SK-N-SH (cell line): ENCODE data around the gene RAB17. TPM values are rescaled to one million over a fixed set of nuclear protein-coding genes. Genes with fewer than 3 reads are reported as not detected.

Experiments used
- CTCF ChIA-PET: fragments of 300-600, 350-600 bp; formaldehyde crosslinking; extraction: SDS; loops from one replicate; lab custom pipeline; 2021; lab: Yijun Ruan, JAX
- POLR2A ChIA-PET: fragments of 350-600 bp; sonication (Branson Sonifier 250); formaldehyde crosslinking; extraction: SDS; loops from one replicate; lab custom pipeline; 2020; ENCODE audit warnings: antibody characterized with exemption, inconsistent platforms; lab: Yijun Ruan, JAX
- DNase-seq: peaks from one replicate; pipeline ENCODE4 v3.0.0; 2012
- H2AFZ ChIP-seq: fragments of 200-600 bp; sonication (generic); 2 replicates; pipeline ENCODE4 v1.8.1; 2016; ENCODE audit warnings: antibody characterized with exemption, mild to moderate bottlenecking, low read depth
- H3F3A ChIP-seq: fragments of 200-600 bp; sonication (generic); replicated peaks from 2 replicates; pipeline ENCODE3; 2016; ENCODE audit warnings: antibody characterized with exemption, mild to moderate bottlenecking; ENCODE audit not compliant: insufficient read depth
- H3K27ac ChIP-seq, 2 experiments: fragments of 200-500 bp in 1 of 2; fragments of 200-600 bp in 1 of 2; sonication (Bioruptor generic) in 1 of 2; sonication (generic), shearing (Covaris generic) in 1 of 2; 2 replicates each; pipeline versions ENCODE4 v1.5.1 to v1.6.1; 2014 to 2016; ENCODE audit warnings: low read depth in 2 of 2, inconsistent platforms in 1 of 2, low read length in 1 of 2, mild to moderate bottlenecking in 1 of 2, mixed read lengths in 1 of 2
- H3K27me3 ChIP-seq: fragments of 200-600 bp; sonication (generic), shearing (Covaris generic); 2 replicates; pipeline ENCODE4 v1.6.1; 2016; ENCODE audit warnings: mixed run types; ENCODE audit not compliant: insufficient read depth
- H3K36me3 ChIP-seq, 2 experiments: fragments of 200-500 bp in 1 of 2; fragments of 200-600 bp in 1 of 2; sonication (Bioruptor generic) in 1 of 2; sonication (generic) in 1 of 2; replicated peaks in 1 of 2; 2 replicates each; pipeline versions ENCODE3 to v1.5.1; 2014 to 2016; ENCODE audit warnings: low read length in 1 of 2, mild to moderate bottlenecking in 1 of 2; ENCODE audit not compliant: insufficient read depth in 2 of 2, control insufficient read depth in 1 of 2
- H3K4me1 ChIP-seq, 2 experiments: fragments of 200-500 bp in 1 of 2; fragments of 200-600 bp in 1 of 2; sonication (Bioruptor generic) in 1 of 2; sonication (generic), shearing (Covaris generic) in 1 of 2; 2 replicates each; pipeline versions ENCODE4 v1.5.1 to v1.6.1; 2014 to 2016; ENCODE audit warnings: low read depth in 1 of 2, low read length in 1 of 2, mixed run types in 1 of 2; ENCODE audit not compliant: insufficient read depth in 2 of 2, control insufficient read depth in 1 of 2
- H3K4me2 ChIP-seq: fragments of 200-600 bp; sonication (generic), shearing (Covaris generic); 2 replicates; pipeline ENCODE4 v1.6.1; 2017; ENCODE audit warnings: mixed run types
- H3K4me3 ChIP-seq, 2 experiments: fragments of 200-500 bp in 1 of 2; fragments of 200-600 bp in 1 of 2; sonication (Bioruptor generic) in 1 of 2; sonication (generic), shearing (Covaris generic) in 1 of 2; 2 replicates each; pipeline versions ENCODE4 v1.5.1 to v1.8.1; 2014 to 2016; ENCODE audit warnings: low read depth in 2 of 2, inconsistent platforms in 1 of 2, low read length in 1 of 2, mild to moderate bottlenecking in 1 of 2, mixed read lengths in 1 of 2, moderate library complexity in 1 of 2
- H3K79me2 ChIP-seq: fragments of 200-600 bp; sonication (generic); 2 replicates; pipeline ENCODE4 v1.8.1; 2017; ENCODE audit warnings: mild to moderate bottlenecking; ENCODE audit not compliant: insufficient read depth
- H3K9ac ChIP-seq: fragments of 200-600 bp; sonication (generic); 2 replicates; pipeline ENCODE4 v1.6.1; 2017; ENCODE audit warnings: mixed run types
- H3K9me2 ChIP-seq: fragments of 200-600 bp; sonication (generic); 2 replicates; pipeline ENCODE4 v1.6.1; 2017; ENCODE audit warnings: mixed run types
- H3K9me3 ChIP-seq: fragments of 200-600 bp; sonication (generic); 2 replicates; pipeline ENCODE4 v1.6.1; 2017; ENCODE audit warnings: mixed run types, mild to moderate bottlenecking, moderate library complexity
- H4K20me1 ChIP-seq: fragments of 200-600 bp; sonication (generic); 2 replicates; pipeline ENCODE4 v1.6.1; 2017; ENCODE audit warnings: mild to moderate bottlenecking, mixed run types; ENCODE audit not compliant: insufficient read depth
- EP300 ChIP-seq, 2 experiments: IDR thresholded peaks; 2 replicates each; pipeline versions ENCODE4 v1.4.0 to v1.6.1; 2012; ENCODE audit warnings: borderline replicate concordance in 1 of 2, low read depth in 1 of 2, low read length in 1 of 2
- FOXM1 ChIP-seq: IDR thresholded peaks from 2 replicates; pipeline ENCODE4 v1.4.0; 2012; ENCODE audit warnings: low read depth, mild to moderate bottlenecking
- GATA2 ChIP-seq: sonication (generic); formaldehyde crosslinking; IDR thresholded peaks from 2 replicates; pipeline ENCODE4 v1.5.0; 2020; ENCODE audit warnings: mild to moderate bottlenecking, missing genetic modification reagents
- IRF3 ChIP-seq: fragments of 150-350 bp; IDR thresholded peaks from 2 replicates; pipeline ENCODE4 v1.6.1; 2016; ENCODE audit warnings: mild to moderate bottlenecking, low read depth, low read length
- JUND ChIP-seq: IDR thresholded peaks from 2 replicates; pipeline ENCODE4 v1.4.0; 2012
- MAX ChIP-seq: IDR thresholded peaks from 2 replicates; pipeline ENCODE4 v1.4.0; 2012; ENCODE audit warnings: low read depth
- MXI1 ChIP-seq: IDR thresholded peaks from 2 replicates; pipeline ENCODE4 v1.6.1; 2012; ENCODE audit warnings: mild to moderate bottlenecking, low read depth, low read length, improper control_type of control experiment
- POLR2AphosphoS5 ChIP-seq: IDR thresholded peaks from 2 replicates; pipeline ENCODE4 v1.6.1; 2012; ENCODE audit warnings: low read depth, low read length
- RAD21 ChIP-seq: IDR thresholded peaks from 2 replicates; pipeline ENCODE4 v1.6.1; 2012; ENCODE audit warnings: mild to moderate bottlenecking, low read length
- REST ChIP-seq: IDR thresholded peaks from 2 replicates; pipeline ENCODE4 v1.6.1; 2012; ENCODE audit warnings: mild to moderate bottlenecking, low read depth, low read length, moderate library complexity
- RFX5 ChIP-seq: IDR thresholded peaks from 2 replicates; pipeline ENCODE4 v1.6.1; 2012; ENCODE audit warnings: mild to moderate bottlenecking, improper control_type of control experiment, low read length
- RXRA ChIP-seq: IDR thresholded peaks from 2 replicates; pipeline ENCODE4 v1.4.0; 2012; ENCODE audit warnings: low read depth, mild to moderate bottlenecking, borderline replicate concordance
- SIN3A ChIP-seq: IDR thresholded peaks from 2 replicates; pipeline ENCODE4 v1.6.1; 2012; ENCODE audit warnings: low read depth, mild to moderate bottlenecking, low read length, moderate library complexity, borderline replicate concordance
- TAF1 ChIP-seq: IDR thresholded peaks from 2 replicates; pipeline ENCODE4 v1.6.1; 2012; ENCODE audit warnings: low read depth, mild to moderate bottlenecking, low read length, moderate library complexity, borderline replicate concordance
- TEAD4 ChIP-seq: IDR thresholded peaks from 2 replicates; pipeline ENCODE4 v1.4.0; 2012; ENCODE audit warnings: mild to moderate bottlenecking, borderline replicate concordance; ENCODE audit not compliant: insufficient read depth
- USF2 ChIP-seq: fragments of 150-350 bp; IDR thresholded peaks from 2 replicates; pipeline ENCODE4 v1.6.1; 2017; ENCODE audit warnings: antibody characterized with exemption, low read length, low read depth, borderline replicate concordance
- WGBS: methylation state at CpG from one replicate; pipeline ENCODE4 v1.1.6; 2017; ENCODE audit warnings: low lambda C conversion rate; 5-methylcytosine and 5-hydroxymethylcytosine counted together
- polyA plus RNA-seq, 3 experiments: library from polyadenylated mRNA; depleted of rRNA; stranded (reverse); fragments of >200 nt; gene quantifications; 2 replicates each; pipeline ENCODE4 v1.2.3, GENCODE V29; 2012

The RAB17 gene
- polyA plus RNA-seq, 1 of the 3 experiments (the other 2 are of a cell fraction) = 0.10 TPM

GRCh38 chr2:237556773-237557632, 33.5 kb downstream of the RAB17 start:
- ChIA-PET POLR2A (no interaction called here), CTCF (interaction anchor here (4.5 to 8.2 kb wide), 2 partner anchors 15 to 44 kb away, joined by 24 to 59 read pairs; no protein-coding TSS in a partner anchor)
- Histone ChIP-seq H3K4me3 (no peak overlapping the region), H3F3A (peaks cover 46% of the 10 kb centered on the region), H4K20me1 (no peaks in the 10 kb centered on the region), H3K9me3 (peaks cover 14% of the 10 kb centered on the region), H2AFZ (no peak overlapping the region), H3K9me2 (no peaks in the 10 kb centered on the region), H3K9ac (no peak overlapping the region), H3K4me2 (no peak overlapping the region), H3K4me1 (peaks cover 0 to 6% of the 10 kb centered on the region in 2 experiments; a peak in 1 of 4 replicates), H3K27ac (no peak overlapping the region), H3K36me3 (peaks cover 10 to 52% of the 10 kb centered on the region in 2 experiments), H3K79me2 (no peaks in the 10 kb centered on the region), H3K27me3 (no peaks in the 10 kb centered on the region)
- 76% methylated on average over 11 of the region's 11 CpGs for WGBS
- no peak for DNase-seq
- TF ChIP-seq IRF3 (no peak), GATA2 (CRISPR knock-in tag) (no peak), USF2 (no peak), SIN3A (no peak), REST (no peak), MXI1 (no peak), FOXM1 (no peak), JUND (no peak)

- no peaks in the 10 kb centered on the region for H3K79me2 ChIP-seq
- no peak overlapping the region for H3K27ac ChIP-seq
- ChIA-PET POLR2A (no interaction called here), CTCF (interaction anchor here (1.2 to 2.8 kb wide), 5 partner anchors 17 to 433 kb away, joined by 3 to 16 read pairs (median 4); no protein-coding TSS in a partner anchor)
- WGBS = 100% methylated on average over 1 of the region's 1 CpG
- peaks cover 53% of the 10 kb centered on the region for H3F3A ChIP-seq
- peaks cover 14% of the 10 kb centered on the region for H3K9me3 ChIP-seq
- H3K4me3 ChIP-seq = no peak overlapping the region
- no peak overlapping the region for H2AFZ ChIP-seq
- DNase-seq = no peak
- H3K4me1 ChIP-seq = peaks cover 0 to 6% of the 10 kb centered on the region in 2 experiments; a peak in 1 of 4 replicates
- peaks cover 10 to 66% of the 10 kb centered on the region in 2 experiments for H3K36me3 ChIP-seq
- no peak overlapping the region for H3K4me2 ChIP-seq
- no peak overlapping the region for H3K9ac ChIP-seq
- H4K20me1 ChIP-seq = no peaks in the 10 kb centered on the region
- H3K9me2 ChIP-seq = no peaks in the 10 kb centered on the region
- TF ChIP-seq RXRA (no peak), EP300 (IDR thresholded peaks at IDR 0.05; ENCODE audit: borderline replicate concordance in 1 of 2, low read depth in 1 of 2, low read length in 1 of 2) (no peak), MAX (no peak), FOXM1 (no peak), RFX5 (no peak), TAF1 (no peak), USF2 (no peak), POLR2AphosphoS5 (no peak), GATA2 (CRISPR knock-in tag) (no peak), RAD21 (no peak), TEAD4 (no peak)
- TF ChIP-seq, all 33 proteins: peak for 0
- no peaks in the 10 kb centered on the region for H3K27me3 ChIP-seq
Measured at GRCh38 chr2:237555560-237555959, 35.0 kb downstream of the RAB17 start.
